Mesothelial cell of epicardium (in vitro differentiated cells): Measurements from ENCODE around the gene COX7A1. TPM values are rescaled to one million over a fixed set of nuclear protein-coding genes. Genes with fewer than 3 reads are reported as not detected.
"Not testable (repeated sequence)": the region's sequence is repeated elsewhere in the genome, so short reads cannot be mapped to it uniquely, and the experiment has no call there.

ENCODE experiments used
- DNase-seq, 2 experiments: peaks; one replicate each; pipeline ENCODE4 v3.0.0; 2021; ENCODE audit warnings: low spot score in 2 of 2; ENCODE audit not compliant: unreplicated experiment in 2 of 2
- H3K27ac Mint-ChIP-seq: 2 replicates; pipeline ENCODE4 v1.8.0; 2021; ENCODE audit warnings: mixed read lengths
- H3K27me3 Mint-ChIP-seq: 2 replicates; pipeline ENCODE4 v1.8.0; 2021; ENCODE audit warnings: low read depth, mixed read lengths
- H3K36me3 Mint-ChIP-seq: 2 replicates; pipeline ENCODE4 v1.8.0; 2021; ENCODE audit warnings: mixed read lengths
- H3K4me1 Mint-ChIP-seq: 2 replicates; pipeline ENCODE4 v1.8.0; 2021; ENCODE audit warnings: mixed read lengths
- H3K4me3 Mint-ChIP-seq: 2 replicates; pipeline ENCODE4 v1.8.0; 2021; ENCODE audit warnings: mild to moderate bottlenecking, moderate library complexity, mixed read lengths
- H3K9me3 Mint-ChIP-seq: 2 replicates; pipeline ENCODE4 v1.8.0; 2021; ENCODE audit warnings: mixed read lengths
- total RNA-seq: library from RNA; stranded (reverse); gene quantifications from 3 replicates; pipeline ENCODE4 v1.2.1, GENCODE V29; 2021
- TF ChIP-seq, protein P1 (sequence below): fragments of 200-600 bp; sonication (generic); IDR thresholded peaks from one replicate; pipeline ENCODE4 v1.5.0; 2021; ENCODE audit warnings: antibody characterized with exemption; ENCODE audit not compliant: unreplicated experiment

COX7A1 gene
- total RNA-seq, 1 donor from 2014 or later, result not detected

DNA sequence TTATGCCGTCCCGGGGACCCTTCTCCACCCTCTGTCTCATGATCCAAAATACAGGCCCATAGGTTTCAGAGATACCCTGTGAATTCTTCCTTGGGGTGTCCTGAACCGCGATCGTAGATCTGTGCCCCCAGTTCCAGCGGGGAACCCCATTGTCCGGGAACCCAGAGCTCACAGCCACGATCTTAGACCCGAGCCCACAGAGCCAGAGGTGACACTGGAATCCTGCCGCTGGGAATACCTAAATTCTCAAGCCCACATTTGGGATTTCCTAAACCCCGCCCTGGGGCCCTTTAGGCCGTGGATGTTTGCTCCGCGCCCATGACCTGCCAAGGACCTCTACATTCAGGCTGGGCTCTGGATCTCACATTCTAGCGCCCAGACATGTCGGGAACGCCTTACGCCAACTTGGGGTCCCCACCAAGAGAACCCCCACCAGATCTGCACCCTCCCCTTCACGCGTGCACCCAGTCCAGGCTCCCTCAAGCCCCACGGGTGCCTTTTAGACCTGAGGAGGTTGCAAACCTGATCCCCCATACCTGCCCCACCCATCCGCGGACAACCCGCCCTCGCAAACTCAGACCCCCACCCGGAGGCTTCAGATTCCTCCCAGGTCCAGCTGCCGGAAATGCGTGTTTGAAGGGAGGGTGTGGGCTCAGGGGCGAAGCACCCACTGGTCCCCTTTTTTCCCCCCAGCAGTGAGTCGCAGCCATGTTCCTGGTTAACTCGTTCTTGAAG, 11.8 kb downstream of the COX7A1 start:
- no peaks in the 10 kb centered on the region for H3K27me3 Mint-ChIP-seq
- peaks cover 25% of the 10 kb centered on the region for H3K36me3 Mint-ChIP-seq
- H3K4me1 Mint-ChIP-seq, result peaks cover 16% of the 10 kb centered on the region
- peak overlapping the region; percentile 98 for H3K4me3 Mint-ChIP-seq
- TF ChIP-seq, protein P1, sequence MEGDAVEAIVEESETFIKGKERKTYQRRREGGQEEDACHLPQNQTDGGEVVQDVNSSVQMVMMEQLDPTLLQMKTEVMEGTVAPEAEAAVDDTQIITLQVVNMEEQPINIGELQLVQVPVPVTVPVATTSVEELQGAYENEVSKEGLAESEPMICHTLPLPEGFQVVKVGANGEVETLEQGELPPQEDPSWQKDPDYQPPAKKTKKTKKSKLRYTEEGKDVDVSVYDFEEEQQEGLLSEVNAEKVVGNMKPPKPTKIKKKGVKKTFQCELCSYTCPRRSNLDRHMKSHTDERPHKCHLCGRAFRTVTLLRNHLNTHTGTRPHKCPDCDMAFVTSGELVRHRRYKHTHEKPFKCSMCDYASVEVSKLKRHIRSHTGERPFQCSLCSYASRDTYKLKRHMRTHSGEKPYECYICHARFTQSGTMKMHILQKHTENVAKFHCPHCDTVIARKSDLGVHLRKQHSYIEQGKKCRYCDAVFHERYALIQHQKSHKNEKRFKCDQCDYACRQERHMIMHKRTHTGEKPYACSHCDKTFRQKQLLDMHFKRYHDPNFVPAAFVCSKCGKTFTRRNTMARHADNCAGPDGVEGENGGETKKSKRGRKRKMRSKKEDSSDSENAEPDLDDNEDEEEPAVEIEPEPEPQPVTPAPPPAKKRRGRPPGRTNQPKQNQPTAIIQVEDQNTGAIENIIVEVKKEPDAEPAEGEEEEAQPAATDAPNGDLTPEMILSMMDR, result no peak
- H3K9me3 Mint-ChIP-seq, result no peaks in the 10 kb centered on the region
- no peak for DNase-seq
- peak overlapping the region; percentile 99 for H3K27ac Mint-ChIP-seq

DNA sequence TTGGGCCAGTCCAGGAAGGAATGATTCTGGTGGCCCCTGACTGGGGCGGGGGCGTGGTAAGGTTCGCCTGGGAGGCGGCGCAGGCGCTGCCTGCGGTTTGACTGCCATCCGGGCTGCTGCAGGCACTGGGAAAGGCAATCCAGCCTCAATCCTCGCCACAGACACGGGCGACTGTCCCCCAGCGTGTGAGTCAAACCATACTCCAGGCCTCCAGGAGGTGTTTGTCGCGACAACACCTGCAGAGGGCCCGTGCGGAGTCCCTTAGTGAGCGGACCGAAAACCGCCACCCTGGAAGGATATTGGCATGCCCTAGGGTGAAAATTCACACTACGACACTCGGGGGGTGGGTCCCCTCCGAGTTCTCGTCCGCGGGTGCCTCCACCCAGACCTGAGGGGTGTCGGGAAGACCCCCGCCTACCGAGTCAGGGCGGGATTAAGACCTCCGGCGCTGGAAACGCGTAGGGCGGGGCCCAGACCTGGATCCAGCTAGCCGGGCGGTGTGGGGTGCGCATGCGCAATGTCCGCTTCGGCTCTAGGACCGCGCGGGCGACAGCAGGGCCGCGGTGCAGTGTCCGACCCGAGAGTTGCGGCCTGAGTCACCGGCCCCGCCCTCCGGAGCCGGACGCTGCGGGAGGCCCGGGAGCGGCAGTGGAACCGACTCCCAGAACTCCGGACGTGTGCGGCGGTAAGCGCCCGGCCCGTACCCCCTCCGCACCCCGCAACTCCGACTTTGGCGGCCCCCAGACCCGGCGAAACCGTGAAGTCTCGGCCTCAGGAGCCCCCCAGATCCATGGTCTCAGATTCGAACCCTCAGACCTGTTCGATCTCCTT, 12.6 kb downstream of the COX7A1 start, which contains the start of gene CAPNS1:
CAPNS1 (plus strand) TSS at position 594 of the 831 bp plus-strand sequence. CDS start 946 bp downstream, outside the sequence.
- TF ChIP-seq, protein P1, result no peak
- peak; percentile 93 to 96 for DNase-seq
- peak within 1 kb of the TSS; percentile 99 for H3K27ac Mint-ChIP-seq

DNA sequence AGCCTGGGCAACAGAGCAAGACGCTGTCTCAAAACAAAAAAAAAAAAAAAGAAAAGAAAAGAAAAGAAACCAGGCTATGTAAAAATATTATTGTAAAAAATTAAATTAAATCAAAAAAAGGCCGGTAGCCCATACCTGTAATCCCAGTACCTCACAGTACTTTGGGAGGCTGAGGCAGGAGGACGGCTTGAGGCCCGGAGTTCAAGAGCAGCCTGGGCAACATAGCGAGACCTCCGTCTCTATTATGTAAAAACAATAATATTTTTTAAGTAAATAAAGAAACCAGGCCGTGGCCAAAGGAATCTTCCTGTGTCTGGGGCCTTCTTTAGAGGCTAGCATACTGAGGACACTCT, 13.2 kb downstream of the COX7A1 start:
- no peak for DNase-seq
- H3K36me3 Mint-ChIP-seq, result peaks cover 18% of the 10 kb centered on the region
- peak overlapping the region; percentile 98 for H3K4me3 Mint-ChIP-seq
- H3K27me3 Mint-ChIP-seq, result no peaks in the 10 kb centered on the region
- peak overlapping the region; percentile 99 for H3K27ac Mint-ChIP-seq
- H3K4me1 Mint-ChIP-seq, result peaks cover 16% of the 10 kb centered on the region
- no peaks in the 10 kb centered on the region for H3K9me3 Mint-ChIP-seq
- TF ChIP-seq, protein P1, result no peak

More for the DNA sequence above, 12.6 kb downstream of the COX7A1 start, which contains the start of gene CAPNS1:
- Mint-ChIP-seq H3K9me3 (no peaks in the 10 kb centered on the region), H3K4me1 (peaks cover 16% of the 10 kb centered on the region), H3K4me3 (peak within 1 kb of the TSS; percentile 98), H3K27me3 (no peaks in the 10 kb centered on the region), H3K36me3 (peaks cover 21% of the 10 kb centered on the region)

DNA sequence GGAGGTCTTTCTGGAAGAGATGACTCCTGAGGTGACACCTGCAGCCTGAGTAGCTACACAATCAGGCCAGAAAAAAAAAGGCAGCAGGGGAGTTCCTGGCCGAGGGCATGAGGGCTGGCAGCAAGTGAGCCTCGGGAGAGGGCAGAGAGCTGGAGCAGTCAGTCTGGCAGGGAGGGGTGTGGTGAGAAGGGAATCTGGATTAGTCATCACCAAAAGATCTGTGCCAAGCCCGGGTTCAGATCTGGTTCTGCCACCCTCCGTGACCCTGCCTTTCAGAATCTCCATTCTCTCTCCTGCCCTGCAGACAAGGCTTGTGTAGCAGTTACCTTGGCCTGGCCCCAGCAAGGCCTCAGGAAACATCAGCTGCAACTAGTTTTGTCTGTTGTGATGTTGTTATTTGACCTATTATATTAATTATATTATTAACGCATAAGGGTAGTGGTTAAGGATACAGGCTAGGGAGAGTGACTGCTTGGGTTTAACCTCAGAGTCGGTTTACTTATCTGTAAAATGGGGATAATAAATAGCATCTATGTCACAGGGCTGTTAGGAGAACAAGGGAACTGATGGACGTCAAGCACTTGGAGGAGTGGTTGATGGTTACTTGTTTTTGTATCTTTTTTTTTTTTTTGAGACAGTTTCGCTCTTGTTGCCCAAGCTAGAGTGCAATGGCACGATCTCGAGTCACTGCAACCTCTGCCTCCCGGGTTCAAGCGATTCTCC, 15.1 kb downstream of the COX7A1 start:
- no peak overlapping the region for H3K4me3 Mint-ChIP-seq
- no peaks in the 10 kb centered on the region for H3K27me3 Mint-ChIP-seq
- no peak for DNase-seq
- H3K27ac Mint-ChIP-seq, result peak overlapping the region; percentile 57
- TF ChIP-seq, protein P1, result no peak
- H3K9me3 Mint-ChIP-seq, result no peaks in the 10 kb centered on the region
- H3K36me3 Mint-ChIP-seq, result peaks cover 9% of the 10 kb centered on the region
- peaks cover 19% of the 10 kb centered on the region for H3K4me1 Mint-ChIP-seq

DNA sequence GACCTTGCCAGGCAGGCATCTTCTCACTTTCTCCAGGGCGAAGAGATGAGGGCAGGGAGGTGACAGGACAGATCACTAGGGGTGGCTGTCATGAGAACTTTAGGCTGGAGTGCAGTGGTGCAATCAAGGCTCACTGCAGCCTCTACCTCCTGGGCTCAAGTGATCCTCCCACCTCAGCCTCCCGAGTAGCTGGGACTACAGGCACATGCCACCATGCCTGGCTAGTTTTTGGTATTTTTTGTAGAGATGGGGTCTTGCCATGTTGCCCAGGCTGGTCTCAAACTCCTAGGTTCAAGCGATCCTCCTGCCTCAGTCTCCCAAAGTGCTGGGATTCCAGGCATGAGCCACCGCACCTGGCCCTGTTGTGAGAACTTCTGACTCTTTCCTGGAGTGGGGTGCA, 17.4 kb downstream of the COX7A1 start:
- DNase-seq, H3K27ac Mint-ChIP-seq, H3K4me3 Mint-ChIP-seq, H3K9me3 Mint-ChIP-seq, H3K27me3 Mint-ChIP-seq, H3K36me3 Mint-ChIP-seq: not testable (repeated sequence)
- peaks cover 16% of the 10 kb centered on the region for H3K4me1 Mint-ChIP-seq

DNA sequence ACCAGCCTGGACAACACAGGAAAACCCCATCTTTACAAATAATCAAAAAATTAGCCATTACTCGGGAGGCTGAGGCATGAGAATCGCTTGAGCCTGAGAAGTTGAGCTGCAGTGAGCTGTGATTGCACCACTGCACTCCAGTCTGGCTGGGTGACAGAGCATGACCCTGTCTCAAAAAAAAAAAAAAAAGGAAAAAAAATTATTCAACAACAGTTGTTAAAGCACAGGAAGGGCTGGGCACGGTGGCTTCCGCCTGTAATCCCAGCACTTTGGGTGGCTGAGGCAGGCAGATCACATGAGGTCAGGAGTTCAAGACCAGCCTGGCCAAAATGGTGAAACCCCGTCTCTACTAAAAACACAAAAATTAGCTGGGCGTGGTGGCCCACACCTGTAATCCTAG, 21.0 kb downstream of the COX7A1 start:
- not testable (repeated sequence) for H3K9me3 Mint-ChIP-seq, DNase-seq, H3K27me3 Mint-ChIP-seq, H3K36me3 Mint-ChIP-seq, H3K4me3 Mint-ChIP-seq, H3K27ac Mint-ChIP-seq
- H3K4me1 Mint-ChIP-seq, result peaks cover 11% of the 10 kb centered on the region
